Lower lobe of right lung (tissue), 2 donors: Measurements from ENCODE around the gene FLAD1. TPM values are rescaled to one million over a fixed set of nuclear protein-coding genes. Genes with fewer than 3 reads are reported as not detected.
A peak's percentile ranks its signal among the peaks of the same experiment; 100 is the strongest.

Experiments
- ATAC-seq, 2 donors: fragments of 200-7000 bp; cut with Tn5 transposase; one replicate each; pipeline ENCODE4 v1.9.1; 2020 to 2022; ENCODE audit warnings: mild to moderate bottlenecking in 2 of 2, moderate library complexity in 2 of 2
- DNase-seq: peaks from one replicate; pipeline ENCODE4 v3.0.0-alpha.2; 2020
- H3K27ac ChIP-seq: fragments of 200-600 bp; one replicate; pipeline ENCODE4 v1.8.0; 2022
- H3K27me3 ChIP-seq: fragments of 200-600 bp; one replicate; pipeline ENCODE4 v1.8.0; 2022; ENCODE audit warnings: low read depth
- H3K36me3 ChIP-seq: fragments of 200-600 bp; one replicate; pipeline ENCODE4 v1.8.0; 2022; ENCODE audit warnings: mild to moderate bottlenecking
- H3K4me1 ChIP-seq: fragments of 200-600 bp; one replicate; pipeline ENCODE4 v1.8.0; 2022
- H3K4me3 ChIP-seq: fragments of 200-600 bp; one replicate; pipeline ENCODE4 v1.8.0; 2022; ENCODE audit warnings: mild to moderate bottlenecking
- H3K9me3 ChIP-seq: fragments of 200-600 bp; one replicate; pipeline ENCODE4 v1.8.0; 2022
- CTCF ChIP-seq: fragments of 200-600 bp; IDR thresholded peaks from one replicate; pipeline ENCODE4 v1.8.0; 2022; ENCODE audit warnings: antibody characterized with exemption, mild to moderate bottlenecking
- intact Hi-C: fragments of 100-400 bp; cut with DNase I; formaldehyde crosslinking; loops from one replicate; pipeline ENCODE4 v1.11.0; 2022
- total RNA-seq: library from RNA; stranded (reverse); fragmentation: NEBNext Ultra II Directional; extraction: Animal tissue kit (Norgen Biotek cat#: 25700); gene quantifications from one replicate; pipeline ENCODE4 v1.2.1, GENCODE V29; 2021
- donor health status: DM: no; HTN: yes; CAD: no; lungs with severe emphysema.

Gene FLAD1
- total RNA-seq, 1 donor from 2014 or later: 31.9 TPM

- Histone ChIP-seq H3K27ac (no peak overlapping the region), H3K4me1 (peaks cover 54% of the 10 kb centered on the region)
Observed at GRCh38 chr1:154958036-154958435, 25.1 kb upstream of the FLAD1 start.

GRCh38 chr1:154958681-154959425 lies 24.3 kb upstream of the FLAD1 start:
- intact Hi-C loops: no loop called here
- ATAC-seq: no peak
- Histone ChIP-seq H3K9me3 (no peaks in the 10 kb centered on the region), H3K27me3 (no peaks in the 10 kb centered on the region), H3K36me3 (peaks cover 32% of the 10 kb centered on the region), H3K27ac (no peak overlapping the region), H3K4me3 (no peak overlapping the region), H3K4me1 (peaks cover 51% of the 10 kb centered on the region)
- no peak for DNase-seq
- no peak for TF ChIP-seq CTCF

More at GRCh38 chr1:154958036-154958435, 25.1 kb upstream of the FLAD1 start:
- H3K36me3 ChIP-seq: peaks cover 24% of the 10 kb centered on the region
- H3K4me3 ChIP-seq: no peak overlapping the region
- no peak for TF ChIP-seq CTCF
- intact Hi-C loops: no loop called here
- no peak for DNase-seq
- no peaks in the 10 kb centered on the region for H3K27me3 ChIP-seq
- ATAC-seq: no peak
- no peaks in the 10 kb centered on the region for H3K9me3 ChIP-seq

- peaks cover 45% of the 10 kb centered on the region for H3K4me1 ChIP-seq
- TF ChIP-seq CTCF: no peak
- H3K9me3 ChIP-seq: no peaks in the 10 kb centered on the region
- H3K27me3 ChIP-seq: no peaks in the 10 kb centered on the region
- H3K4me3 ChIP-seq: no peak overlapping the region
- intact Hi-C loops: no loop called here
- peaks cover 37% of the 10 kb centered on the region for H3K36me3 ChIP-seq
- no peak for DNase-seq
- no peak overlapping the region for H3K27ac ChIP-seq
- no peak for ATAC-seq
Observed at GRCh38 chr1:154959426-154959780, 23.7 kb upstream of the FLAD1 start.

GRCh38 chr1:154960446-154961136 lies 22.6 kb upstream of the FLAD1 start:
- peak overlapping the region; percentile 98 for H3K27ac ChIP-seq
- H3K4me1 ChIP-seq: peaks cover 34% of the 10 kb centered on the region
- no peaks in the 10 kb centered on the region for H3K27me3 ChIP-seq
- DNase-seq (no peak), ATAC-seq (no peak)
- peaks cover 49% of the 10 kb centered on the region for H3K36me3 ChIP-seq
- no peaks in the 10 kb centered on the region for H3K9me3 ChIP-seq
- no peak for TF ChIP-seq CTCF
- H3K4me3 ChIP-seq: peak overlapping the region; percentile 88
- intact Hi-C loops: no loop called here

- intact Hi-C loops: no loop called here
Observed at GRCh38 chr1:154961207-154962155, 21.7 kb upstream of the FLAD1 start, which contains the start of gene PYGO2. PYGO2 (minus strand) TSS chr1:154961782; CDS start chr1:154961576, 206 bp downstream.

More at GRCh38 chr1:154961207-154962155, 21.7 kb upstream of the FLAD1 start, which contains the start of gene PYGO2:
- Histone ChIP-seq H3K27me3 (no peaks in the 10 kb centered on the region), H3K27ac (peak within 1 kb of the TSS; percentile 98), H3K4me1 (peaks cover 32% of the 10 kb centered on the region), H3K36me3 (peaks cover 58% of the 10 kb centered on the region), H3K4me3 (peak within 1 kb of the TSS; percentile 88), H3K9me3 (no peaks in the 10 kb centered on the region)
- ATAC-seq (peak; percentile 91 to 94), DNase-seq (peak; percentile 88)
- peak; percentile 54 for TF ChIP-seq CTCF
